Neural crest cell (in vitro differentiated cells): ENCODE data around the gene NFIA. TPM values are rescaled to one million over a fixed set of nuclear protein-coding genes. Genes with fewer than 3 reads are reported as not detected.

Source experiments
- DNase-seq: peaks from one replicate; pipeline ENCODE4 v3.0.0; 2021; ENCODE audit warnings: low read depth, mixed read lengths, low spot score
- H3K27ac Mint-ChIP-seq: one replicate; pipeline ENCODE4 v1.8.0; 2021; ENCODE audit warnings: mild to moderate bottlenecking, mixed read lengths; ENCODE audit not compliant: unreplicated experiment
- H3K27me3 Mint-ChIP-seq: 2 replicates; pipeline ENCODE4 v1.8.0; 2021; ENCODE audit warnings: low read depth, mild to moderate bottlenecking, mixed read lengths
- H3K36me3 Mint-ChIP-seq: 2 replicates; pipeline ENCODE4 v1.8.0; 2021; ENCODE audit warnings: low read depth, mild to moderate bottlenecking, mixed read lengths
- H3K4me1 Mint-ChIP-seq: 2 replicates; pipeline ENCODE4 v1.8.0; 2021; ENCODE audit warnings: mixed read lengths
- H3K4me3 Mint-ChIP-seq: one replicate; pipeline ENCODE4 v1.8.0; 2021; ENCODE audit warnings: mild to moderate bottlenecking, mixed read lengths
- H3K9me3 Mint-ChIP-seq: 2 replicates; pipeline ENCODE4 v1.8.0; 2021; ENCODE audit warnings: mixed read lengths
- total RNA-seq: library from RNA; stranded (reverse); gene quantifications from 2 replicates; pipeline ENCODE4 v1.2.1, GENCODE V29; 2021
- TF ChIP-seq, protein P1 (sequence below): fragments of 200-600 bp; sonication (generic); conservative IDR thresholded peaks from 2 replicates; pipeline ENCODE4 v1.5.0; 2021; ENCODE audit warnings: antibody characterized with exemption, mild to moderate bottlenecking

NFIA gene
- total RNA-seq, 1 donor from 2014 or later, result 3.4 TPM

DNA sequence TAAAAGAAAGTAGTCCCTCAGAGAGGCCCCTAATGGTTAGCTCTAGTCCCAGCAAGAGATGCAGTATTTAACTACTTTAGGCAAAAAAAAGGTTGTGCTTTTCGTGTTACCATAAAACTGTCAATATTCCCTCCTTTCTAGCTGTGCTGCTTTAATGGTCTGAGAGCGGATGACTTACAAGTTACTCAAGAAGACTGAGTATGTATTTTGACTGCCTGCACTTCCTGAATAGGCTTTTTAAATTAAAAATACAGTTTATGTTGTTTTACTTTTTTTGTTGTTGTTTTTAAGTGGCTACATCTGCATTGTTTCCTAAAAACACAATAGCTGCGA lies 152.2 kb downstream of the NFIA start:
- Mint-ChIP-seq H3K4me1 (no peaks in the 10 kb centered on the region), H3K27ac (no peak overlapping the region), H3K9me3 (no peaks in the 10 kb centered on the region), H3K27me3 (no peaks in the 10 kb centered on the region), H3K36me3 (no peaks in the 10 kb centered on the region), H3K4me3 (no peak overlapping the region)
- DNase-seq, result no peak
- TF ChIP-seq, protein P1, sequence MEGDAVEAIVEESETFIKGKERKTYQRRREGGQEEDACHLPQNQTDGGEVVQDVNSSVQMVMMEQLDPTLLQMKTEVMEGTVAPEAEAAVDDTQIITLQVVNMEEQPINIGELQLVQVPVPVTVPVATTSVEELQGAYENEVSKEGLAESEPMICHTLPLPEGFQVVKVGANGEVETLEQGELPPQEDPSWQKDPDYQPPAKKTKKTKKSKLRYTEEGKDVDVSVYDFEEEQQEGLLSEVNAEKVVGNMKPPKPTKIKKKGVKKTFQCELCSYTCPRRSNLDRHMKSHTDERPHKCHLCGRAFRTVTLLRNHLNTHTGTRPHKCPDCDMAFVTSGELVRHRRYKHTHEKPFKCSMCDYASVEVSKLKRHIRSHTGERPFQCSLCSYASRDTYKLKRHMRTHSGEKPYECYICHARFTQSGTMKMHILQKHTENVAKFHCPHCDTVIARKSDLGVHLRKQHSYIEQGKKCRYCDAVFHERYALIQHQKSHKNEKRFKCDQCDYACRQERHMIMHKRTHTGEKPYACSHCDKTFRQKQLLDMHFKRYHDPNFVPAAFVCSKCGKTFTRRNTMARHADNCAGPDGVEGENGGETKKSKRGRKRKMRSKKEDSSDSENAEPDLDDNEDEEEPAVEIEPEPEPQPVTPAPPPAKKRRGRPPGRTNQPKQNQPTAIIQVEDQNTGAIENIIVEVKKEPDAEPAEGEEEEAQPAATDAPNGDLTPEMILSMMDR, result no peak

DNA sequence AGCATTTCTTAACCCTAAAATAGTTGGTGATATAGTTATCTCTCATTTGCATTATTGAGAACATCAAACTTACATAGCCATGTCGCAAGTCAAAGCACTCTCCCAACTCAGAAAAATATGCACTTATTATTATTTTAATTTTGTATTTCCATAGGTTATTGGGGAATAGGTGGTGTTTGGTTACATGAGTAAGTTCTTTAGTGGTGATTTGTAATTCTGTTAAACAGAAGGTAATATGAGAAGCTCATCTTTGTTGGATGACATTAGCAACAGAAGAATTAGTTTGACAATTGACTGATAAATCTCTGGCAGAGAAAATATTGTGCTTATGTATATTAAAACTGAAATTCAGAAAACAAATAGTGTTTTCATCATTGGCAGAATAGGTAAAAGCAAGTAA lies 154.8 kb downstream of the NFIA start:
- DNase-seq, result no peak
- H3K4me3 Mint-ChIP-seq, result no peak overlapping the region
- H3K4me1 Mint-ChIP-seq, result no peaks in the 10 kb centered on the region
- H3K27ac Mint-ChIP-seq, result no peak overlapping the region
- H3K27me3 Mint-ChIP-seq, result no peaks in the 10 kb centered on the region
- TF ChIP-seq, protein P1, result no peak
- no peaks in the 10 kb centered on the region for H3K36me3 Mint-ChIP-seq
- H3K9me3 Mint-ChIP-seq, result no peaks in the 10 kb centered on the region

DNA sequence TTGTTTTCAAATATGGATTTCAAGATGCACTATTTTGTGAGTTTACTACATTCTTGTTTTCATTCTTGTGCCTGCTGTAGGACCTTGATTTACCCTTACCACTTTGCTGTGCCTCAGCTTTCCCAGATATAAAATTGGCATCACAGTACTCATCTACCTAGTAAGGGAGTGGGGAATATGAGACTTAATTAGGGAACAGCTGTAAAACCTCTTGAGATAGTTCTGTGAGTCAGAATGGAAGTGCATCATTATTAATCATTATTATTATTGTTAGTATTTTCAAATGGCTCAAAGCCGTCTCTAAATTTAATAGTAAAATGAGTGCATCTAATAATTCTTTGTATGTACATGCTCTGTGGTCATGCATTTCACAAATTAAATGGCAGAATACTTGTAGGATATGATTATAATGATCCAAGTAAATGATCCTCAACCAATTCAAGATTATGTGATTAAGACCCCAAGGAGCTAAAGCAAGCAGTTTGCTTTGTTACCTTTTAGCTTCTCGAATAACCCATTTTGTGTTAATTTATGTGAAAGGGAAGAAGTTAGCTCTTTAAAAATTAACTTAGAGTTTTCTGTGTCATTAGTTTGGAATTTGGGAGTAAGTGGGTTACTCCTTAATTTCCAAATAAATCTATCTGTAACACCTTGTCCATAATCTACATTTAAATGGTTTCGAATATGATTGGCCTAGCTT lies 155.4 kb downstream of the NFIA start:
- H3K4me1 Mint-ChIP-seq, result no peaks in the 10 kb centered on the region
- TF ChIP-seq, protein P1, result no peak
- no peak overlapping the region for H3K27ac Mint-ChIP-seq

DNA sequence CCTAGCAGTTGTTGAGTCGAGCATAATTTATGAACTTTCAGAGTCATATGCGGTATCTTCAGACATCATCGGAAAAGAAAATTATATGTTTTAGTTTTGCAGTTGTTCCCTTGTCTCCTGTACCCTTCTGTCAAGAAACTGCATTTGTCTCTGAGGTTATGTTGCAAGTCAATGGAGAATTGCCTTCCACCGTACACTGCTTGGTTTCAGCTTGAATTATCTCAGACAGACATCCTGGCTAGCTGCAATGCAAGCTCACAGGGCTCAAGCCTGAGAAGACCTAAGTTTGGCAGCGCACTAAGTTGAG lies 156.0 kb downstream of the NFIA start:
- no peaks in the 10 kb centered on the region for H3K4me1 Mint-ChIP-seq
- H3K9me3 Mint-ChIP-seq, result no peaks in the 10 kb centered on the region
- H3K4me3 Mint-ChIP-seq, result no peak overlapping the region
- no peak for DNase-seq
- TF ChIP-seq, protein P1, result no peak
- H3K27me3 Mint-ChIP-seq, result no peaks in the 10 kb centered on the region
- H3K27ac Mint-ChIP-seq, result no peak overlapping the region
- H3K36me3 Mint-ChIP-seq, result no peaks in the 10 kb centered on the region

More for the DNA sequence above, 155.4 kb downstream of the NFIA start:
- no peaks in the 10 kb centered on the region for H3K9me3 Mint-ChIP-seq
- DNase-seq, result no peak
- H3K36me3 Mint-ChIP-seq, result no peaks in the 10 kb centered on the region
- no peak overlapping the region for H3K4me3 Mint-ChIP-seq
- H3K27me3 Mint-ChIP-seq, result no peaks in the 10 kb centered on the region

DNA sequence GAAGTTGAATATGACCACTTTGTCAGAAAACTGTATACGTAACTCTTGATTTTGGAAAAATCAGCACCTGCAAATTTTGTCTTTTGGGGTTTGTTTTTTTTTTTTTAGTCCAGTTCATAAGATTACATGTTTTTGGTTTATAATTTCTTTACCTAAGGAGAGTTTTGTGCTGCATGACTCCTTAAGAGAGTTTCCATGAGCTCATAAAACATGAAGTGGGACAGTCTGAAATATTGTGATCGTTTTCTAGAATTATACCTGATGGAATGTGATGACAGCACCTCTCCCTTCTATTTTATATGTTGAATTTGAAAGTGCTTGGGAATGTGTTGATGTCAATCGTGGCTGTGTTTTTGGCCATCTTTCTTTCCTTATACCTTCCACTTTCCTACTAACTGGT lies 158.5 kb downstream of the NFIA start:
- TF ChIP-seq, protein P1, result no peak
- peaks cover 3% of the 10 kb centered on the region for H3K9me3 Mint-ChIP-seq
- no peak overlapping the region for H3K4me3 Mint-ChIP-seq
- no peak overlapping the region for H3K27ac Mint-ChIP-seq
- DNase-seq, result no peak
- H3K27me3 Mint-ChIP-seq, result no peaks in the 10 kb centered on the region
- H3K36me3 Mint-ChIP-seq, result no peaks in the 10 kb centered on the region
- H3K4me1 Mint-ChIP-seq, result no peaks in the 10 kb centered on the region

DNA sequence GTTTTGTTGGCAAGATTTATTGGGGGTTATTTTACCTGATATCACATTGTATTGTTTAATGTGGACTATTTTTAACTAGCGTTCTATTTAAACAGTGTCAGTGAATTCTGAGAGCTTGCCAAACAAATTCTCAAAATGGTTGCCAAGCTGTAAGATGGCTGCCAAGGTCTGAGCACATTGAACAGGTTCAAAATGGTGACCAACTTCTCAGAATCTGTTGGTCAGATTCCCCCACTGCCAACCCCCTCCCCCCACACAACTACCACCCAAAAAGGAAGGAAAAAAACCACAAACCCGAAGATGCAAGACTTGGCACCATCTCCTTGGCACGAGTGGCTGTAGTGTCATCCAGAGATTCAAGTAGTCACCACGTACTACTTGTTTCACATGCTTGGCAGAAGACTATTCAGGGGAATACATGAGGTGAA lies 159.1 kb downstream of the NFIA start:
- Mint-ChIP-seq H3K4me1 (no peaks in the 10 kb centered on the region), H3K36me3 (no peaks in the 10 kb centered on the region), H3K27ac (no peak overlapping the region), H3K27me3 (no peaks in the 10 kb centered on the region), H3K4me3 (no peak overlapping the region), H3K9me3 (peaks cover 3% of the 10 kb centered on the region)
- TF ChIP-seq, protein P1, result no peak
- DNase-seq, result no peak
